ENCODE data around the gene PLCH1. TPM values are rescaled to one million over a fixed set of nuclear protein-coding genes. Genes with fewer than 3 reads are reported as not detected.

The PLCH1 gene
- total and polyA plus RNA-seq, 4 donors = 0.03 to 1.0 (median 0.22) TPM

GRCh38 chr3:155608228-155608920, 136.5 kb downstream of the PLCH1 start:
- peaks cover 0 to 1% (median 0%) of the 10 kb centered on the region in 4 donors for H3K9me3 ChIP-seq (ENCODE audit: control insufficient read depth in 4 of 4, low read length in 3 of 4)
- H3K9ac ChIP-seq (ENCODE audit: low read depth in 1 of 2, low read length in 2 of 2) = no peak overlapping the region
- H3K36me3 ChIP-seq (ENCODE audit: control insufficient read depth in 4 of 4, insufficient read depth in 3 of 4, low read depth in 1 of 4, low read length in 3 of 4) = no peaks in the 10 kb centered on the region
- 92% methylated on average over 10 of the region's 10 CpGs for WGBS
- no peak for DNase-seq (ENCODE audit: low spot score)
- no peak overlapping the region for H3K4me3 ChIP-seq (ENCODE audit: low read depth in 1 of 3, low read length in 3 of 3)
- TF ChIP-seq RAD21 (IDR thresholded peaks at IDR 0.05) (no peak), EGR1 (IDR thresholded peaks at IDR 0.05; ENCODE audit: low read depth in 2 of 2) (no peak), FOXA2 (IDR thresholded peaks at IDR 0.05) (no peak), FOXA1 (IDR thresholded peaks at IDR 0.05) (no peak), HNF4A (conservative IDR thresholded peaks at IDR 0.05) (no peak), NR2F2 (IDR thresholded peaks at IDR 0.05) (no peak), CTCF (IDR thresholded peaks at IDR 0.05; ENCODE audit: low read depth, low read length, missing input control) (no peak)
- no peak overlapping the region for H3K27ac ChIP-seq (ENCODE audit: low read depth in 1 of 2, low read length in 2 of 2)
- H3K4me1 ChIP-seq (ENCODE audit: control insufficient read depth in 4 of 4, insufficient read depth in 4 of 4, low read length in 3 of 4) = peaks cover 0 to 13% (median 4%) of the 10 kb centered on the region in 4 donors
- no peaks in the 10 kb centered on the region for H3K27me3 ChIP-seq (ENCODE audit: control insufficient read depth in 4 of 4, insufficient read depth in 4 of 4, low read length in 3 of 4)

- Histone ChIP-seq H3K27me3 (ENCODE audit: control insufficient read depth in 4 of 4, insufficient read depth in 4 of 4, low read length in 3 of 4) (no peaks in the 10 kb centered on the region), H3K4me1 (ENCODE audit: control insufficient read depth in 4 of 4, insufficient read depth in 4 of 4, low read length in 3 of 4) (peaks cover 0 to 13% (median 4%) of the 10 kb centered on the region in 4 donors), H3K27ac (ENCODE audit: low read depth in 1 of 2, low read length in 2 of 2) (no peak overlapping the region), H3K9ac (ENCODE audit: low read depth in 1 of 2, low read length in 2 of 2) (no peak overlapping the region), H3K4me3 (ENCODE audit: low read depth in 1 of 3, low read length in 3 of 3) (no peak overlapping the region), H3K36me3 (ENCODE audit: control insufficient read depth in 4 of 4, insufficient read depth in 3 of 4, low read depth in 1 of 4, low read length in 3 of 4) (no peaks in the 10 kb centered on the region), H3K9me3 (ENCODE audit: control insufficient read depth in 4 of 4, low read length in 3 of 4) (peaks cover 0 to 1% (median 0%) of the 10 kb centered on the region in 4 donors)
- no peak for TF ChIP-seq SP1 (IDR thresholded peaks at IDR 0.05)
- no peak for TF ChIP-seq ZBTB33 (IDR thresholded peaks at IDR 0.05)
- TF ChIP-seq MAX (IDR thresholded peaks at IDR 0.05) = no peak
- TF ChIP-seq, protein P1, sequence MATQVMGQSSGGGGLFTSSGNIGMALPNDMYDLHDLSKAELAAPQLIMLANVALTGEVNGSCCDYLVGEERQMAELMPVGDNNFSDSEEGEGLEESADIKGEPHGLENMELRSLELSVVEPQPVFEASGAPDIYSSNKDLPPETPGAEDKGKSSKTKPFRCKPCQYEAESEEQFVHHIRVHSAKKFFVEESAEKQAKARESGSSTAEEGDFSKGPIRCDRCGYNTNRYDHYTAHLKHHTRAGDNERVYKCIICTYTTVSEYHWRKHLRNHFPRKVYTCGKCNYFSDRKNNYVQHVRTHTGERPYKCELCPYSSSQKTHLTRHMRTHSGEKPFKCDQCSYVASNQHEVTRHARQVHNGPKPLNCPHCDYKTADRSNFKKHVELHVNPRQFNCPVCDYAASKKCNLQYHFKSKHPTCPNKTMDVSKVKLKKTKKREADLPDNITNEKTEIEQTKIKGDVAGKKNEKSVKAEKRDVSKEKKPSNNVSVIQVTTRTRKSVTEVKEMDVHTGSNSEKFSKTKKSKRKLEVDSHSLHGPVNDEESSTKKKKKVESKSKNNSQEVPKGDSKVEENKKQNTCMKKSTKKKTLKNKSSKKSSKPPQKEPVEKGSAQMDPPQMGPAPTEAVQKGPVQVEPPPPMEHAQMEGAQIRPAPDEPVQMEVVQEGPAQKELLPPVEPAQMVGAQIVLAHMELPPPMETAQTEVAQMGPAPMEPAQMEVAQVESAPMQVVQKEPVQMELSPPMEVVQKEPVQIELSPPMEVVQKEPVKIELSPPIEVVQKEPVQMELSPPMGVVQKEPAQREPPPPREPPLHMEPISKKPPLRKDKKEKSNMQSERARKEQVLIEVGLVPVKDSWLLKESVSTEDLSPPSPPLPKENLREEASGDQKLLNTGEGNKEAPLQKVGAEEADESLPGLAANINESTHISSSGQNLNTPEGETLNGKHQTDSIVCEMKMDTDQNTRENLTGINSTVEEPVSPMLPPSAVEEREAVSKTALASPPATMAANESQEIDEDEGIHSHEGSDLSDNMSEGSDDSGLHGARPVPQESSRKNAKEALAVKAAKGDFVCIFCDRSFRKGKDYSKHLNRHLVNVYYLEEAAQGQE (IDR thresholded peaks at IDR 0.05) = no peak
- TF ChIP-seq YY1 (IDR thresholded peaks at IDR 0.05) = no peak
- TF ChIP-seq FOXA1 (IDR thresholded peaks at IDR 0.05) = no peak
- TF ChIP-seq ATF3 (IDR thresholded peaks at IDR 0.05) = no peak
- no peak for TF ChIP-seq RAD21 (IDR thresholded peaks at IDR 0.05)
- no peak for TF ChIP-seq TAF1 (conservative IDR thresholded peaks at IDR 0.05)
- no peak for TF ChIP-seq GABPA (IDR thresholded peaks at IDR 0.05 in 1 of 2, conservative IDR thresholded peaks at IDR 0.05 in 1 of 2)
- TF ChIP-seq RXRA (IDR thresholded peaks at IDR 0.05) = no peak
- TF ChIP-seq JUND (IDR thresholded peaks at IDR 0.05) = no peak
- TF ChIP-seq NR2F2 (IDR thresholded peaks at IDR 0.05) = no peak
- TF ChIP-seq HNF4A (conservative IDR thresholded peaks at IDR 0.05) = no peak
- no peak for TF ChIP-seq FOXA2 (IDR thresholded peaks at IDR 0.05)
- TF ChIP-seq CTCF (IDR thresholded peaks at IDR 0.05; ENCODE audit: low read depth, low read length, missing input control) = no peak
- WGBS = 69% methylated on average over 1 of the region's 1 CpG
- DNase-seq (ENCODE audit: low spot score) = no peak
These were observed 137.1 kb downstream of the PLCH1 start for GRCh38 chr3:155607761-155608160.
